GM23248 (cell line): ENCODE measurements around the gene TTI1. TPM values are rescaled to one million over a fixed set of nuclear protein-coding genes. Genes with fewer than 3 reads are reported as not detected.

ENCODE experiments used
- DNase-seq: peaks from one replicate; pipeline ENCODE4 v3.0.0-alpha.2; 2015
- H2AFZ ChIP-seq: fragments of 200-600 bp; sonication (generic); 2 replicates; pipeline ENCODE4 v1.6.1; 2016; ENCODE audit warnings: antibody characterized with exemption
- H3F3A ChIP-seq: fragments of 200-600 bp; sonication (generic); 2 replicates; pipeline ENCODE4 v1.6.1; 2016; ENCODE audit warnings: mild to moderate bottlenecking, antibody characterized with exemption, mixed run types; ENCODE audit not compliant: insufficient read depth
- H3K27ac ChIP-seq: fragments of 200-600 bp; sonication (generic); 2 replicates; pipeline ENCODE4 v1.5.1; 2016; ENCODE audit warnings: mild to moderate bottlenecking
- H3K27me3 ChIP-seq: fragments of 200-600 bp; sonication (generic); replicated peaks from 2 replicates; pipeline ENCODE4 v1.6.1; 2016; ENCODE audit warnings: mild to moderate bottlenecking; ENCODE audit not compliant: insufficient read depth
- H3K36me3 ChIP-seq: fragments of 200-600 bp; sonication (generic); 2 replicates; pipeline ENCODE4 v1.6.1; 2016; ENCODE audit warnings: low read depth, mild to moderate bottlenecking
- H3K4me1 ChIP-seq: fragments of 200-600 bp; sonication (generic); 2 replicates; pipeline ENCODE4 v1.6.1; 2016; ENCODE audit warnings: mild to moderate bottlenecking; ENCODE audit not compliant: insufficient read depth
- H3K4me2 ChIP-seq: fragments of 200-600 bp; sonication (generic); one replicate; pipeline ENCODE4 v1.6.1; 2016; ENCODE audit warnings: mild to moderate bottlenecking; ENCODE audit not compliant: unreplicated experiment
- H3K4me3 ChIP-seq: fragments of 200-600 bp; sonication (generic); 2 replicates; pipeline ENCODE4 v1.5.1; 2016; ENCODE audit warnings: mild to moderate bottlenecking
- H3K79me2 ChIP-seq: fragments of 200-600 bp; sonication (generic); 2 replicates; pipeline ENCODE4 v1.6.1; 2016; ENCODE audit warnings: mild to moderate bottlenecking; ENCODE audit not compliant: insufficient read depth
- H3K9ac ChIP-seq: fragments of 200-600 bp; sonication (generic); 2 replicates; pipeline ENCODE4 v1.6.1; 2016; ENCODE audit warnings: mild to moderate bottlenecking
- H3K9me2 ChIP-seq: fragments of 200-600 bp; sonication (generic); 2 replicates; pipeline ENCODE4 v1.6.1; 2016; ENCODE audit warnings: mixed run types, mild to moderate bottlenecking, moderate library complexity; ENCODE audit not compliant: insufficient read depth
- H3K9me3 ChIP-seq: fragments of 200-600 bp; sonication (generic); one replicate; pipeline ENCODE4 v1.6.1; 2017; ENCODE audit warnings: low read depth
- H4K20me1 ChIP-seq: fragments of 200-600 bp; sonication (generic); 2 replicates; pipeline ENCODE4 v1.6.0; 2016; ENCODE audit not compliant: insufficient read depth
- EZH2 ChIP-seq: fragments of 200-600 bp; sonication (generic); IDR thresholded peaks from 2 replicates; pipeline ENCODE4 v1.6.1; 2018; ENCODE audit warnings: antibody characterized with exemption, mild to moderate bottlenecking; ENCODE audit not compliant: insufficient read depth, poor library complexity, severe bottlenecking
- EZH2phosphoT487 ChIP-seq: fragments of 200-600 bp; sonication (generic); IDR thresholded peaks from 2 replicates; pipeline ENCODE4 v1.6.1; 2018; ENCODE audit warnings: antibody characterized with exemption, moderate library complexity, mild to moderate bottlenecking, low read depth; ENCODE audit not compliant: insufficient read depth
- WGBS, 2 experiments: methylation state at CpG; one replicate each; pipeline ENCODE4 v1.1.6; 2015 to 2017; ENCODE audit warnings: low lambda C conversion rate in 2 of 2, low coverage in 1 of 2; ENCODE audit errors: missing lambda C conversion rate in 2 of 2; 5-methylcytosine and 5-hydroxymethylcytosine counted together
- in situ Hi-C: fragments of 300-500 bp; cut with MboI; formaldehyde crosslinking; loops from 2 replicates; pipeline ENCODE4 v1.15.0; 2020
- polyA plus RNA-seq: library from polyadenylated mRNA; unstranded; fragments of >200 nt; fragmentation: Nextera tagmentation; extraction: Ambion mirVana; gene quantifications from 2 replicates; pipeline ENCODE4 v1.2.1, GENCODE V29; 2016
- total RNA-seq: library from RNA; depleted of rRNA; stranded (reverse); fragments of >200 nt; shearing (Covaris generic); gene quantifications from 2 replicates; pipeline ENCODE4 v1.2.3, GENCODE V29; 2014

The TTI1 gene
- total and polyA plus RNA-seq, 2 experiments from 2014 or later, result 12.1 to 12.2 TPM

DNA sequence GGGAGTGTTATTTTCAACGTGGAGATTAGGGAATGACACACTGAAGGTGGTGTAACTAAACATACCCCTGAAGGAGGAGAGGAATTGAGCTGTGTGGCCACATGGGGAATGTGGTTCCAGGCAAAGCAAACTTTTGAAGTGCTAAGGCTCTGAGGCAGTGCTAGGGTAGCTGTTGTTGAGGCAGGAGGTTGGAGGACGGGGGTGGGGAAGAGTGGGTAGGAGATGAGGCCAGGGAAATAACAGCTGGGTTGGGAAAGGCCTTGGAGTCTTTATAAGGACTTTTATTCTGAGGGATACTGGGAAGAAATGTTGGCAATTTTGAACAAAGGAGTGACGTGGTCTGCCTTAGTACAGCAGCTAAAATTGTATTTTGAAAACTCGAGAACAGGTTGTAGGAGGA lies 13.3 kb upstream of the TTI1 start:
- Histone ChIP-seq H3K9ac (no peak overlapping the region), H4K20me1 (peaks cover 17% of the 10 kb centered on the region; the same call in 1 of the 2 replicates), H3K4me1 (peaks cover 40% of the 10 kb centered on the region), H3K4me2 (no peak overlapping the region), H3K9me3 (no peaks in the 10 kb centered on the region), H2AFZ (no peak overlapping the region), H3K27me3 (no peaks in the 10 kb centered on the region), H3K79me2 (peaks cover 73% of the 10 kb centered on the region), H3K4me3 (no peak overlapping the region), H3K36me3 (peaks cover 4% of the 10 kb centered on the region; the same call in 1 of the 2 replicates), H3F3A (peaks cover 64% of the 10 kb centered on the region), H3K9me2 (no peaks in the 10 kb centered on the region), H3K27ac (no peak overlapping the region)
- TF ChIP-seq EZH2 (no peak), EZH2phosphoT487 (no peak)
- WGBS, 2 experiments, result 67 to 71% methylated on average over 4 of the region's 4 CpGs
- DNase-seq, result no peak
- in situ Hi-C loops, result no loop called here

DNA sequence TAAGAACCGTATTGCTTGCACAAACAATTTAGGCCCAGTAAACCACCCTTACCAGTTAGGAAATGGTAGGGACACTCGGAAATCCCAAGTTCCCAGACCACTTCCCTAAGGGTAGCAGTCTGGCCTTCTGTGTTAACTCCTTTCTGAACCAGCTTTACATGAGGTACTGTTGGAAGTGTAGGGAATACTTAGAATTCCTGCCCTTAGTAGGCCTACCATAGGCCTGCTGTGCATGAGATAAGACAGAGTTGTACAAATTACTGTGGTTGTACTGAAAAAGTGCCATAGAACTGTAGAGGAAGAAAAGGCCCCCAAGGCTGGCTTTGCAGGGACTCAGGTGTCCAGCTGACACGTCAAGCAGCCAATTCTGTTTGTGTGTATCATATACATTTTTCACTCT lies 11.4 kb upstream of the TTI1 start:
- Histone ChIP-seq H3K27ac (no peak overlapping the region), H3K27me3 (no peaks in the 10 kb centered on the region), H3K4me3 (no peak overlapping the region), H2AFZ (no peak overlapping the region), H3K36me3 (peaks cover 18% of the 10 kb centered on the region), H3K9me3 (no peaks in the 10 kb centered on the region), H3K79me2 (peaks cover 86% of the 10 kb centered on the region), H3F3A (peaks cover 46% of the 10 kb centered on the region), H3K9ac (no peak overlapping the region), H3K9me2 (no peaks in the 10 kb centered on the region), H3K4me1 (peaks cover 22% of the 10 kb centered on the region), H4K20me1 (peaks cover 11% of the 10 kb centered on the region; the same call in 1 of the 2 replicates), H3K4me2 (no peak overlapping the region)
- TF ChIP-seq EZH2, result no peak
- no peak for TF ChIP-seq EZH2phosphoT487
- 98 to 100% methylated on average over 3 of the region's 3 CpGs for WGBS, 2 experiments
- no peak for DNase-seq
- in situ Hi-C loops, result no loop called here

GRCh38 chr20:38043512-38044300 lies 10.4 kb upstream of the TTI1 start:
- DNase-seq, result peak; percentile 91
- Histone ChIP-seq H2AFZ (no peak overlapping the region), H3F3A (peaks cover 43% of the 10 kb centered on the region), H3K4me1 (peaks cover 20% of the 10 kb centered on the region; the same call in 1 of the 2 replicates), H3K4me2 (no peak overlapping the region), H3K27ac (peak overlapping the region; percentile 70), H3K4me3 (no peak overlapping the region), H3K36me3 (peaks cover 18% of the 10 kb centered on the region), H3K27me3 (no peaks in the 10 kb centered on the region), H3K79me2 (peaks cover 87% of the 10 kb centered on the region), H4K20me1 (peaks cover 11% of the 10 kb centered on the region; the same call in 1 of the 2 replicates), H3K9me2 (no peaks in the 10 kb centered on the region), H3K9ac (no peak overlapping the region), H3K9me3 (no peaks in the 10 kb centered on the region)
- in situ Hi-C loops, result no loop called here
- no peak for TF ChIP-seq EZH2
- TF ChIP-seq EZH2phosphoT487, result no peak
- 65 to 66% methylated on average over 10 of the region's 10 CpGs for WGBS, 2 experiments

GRCh38 chr20:38040276-38040675 lies 7.0 kb upstream of the TTI1 start:
- no peaks in the 10 kb centered on the region for H3K9me3 ChIP-seq
- TF ChIP-seq EZH2 (no peak), EZH2phosphoT487 (no peak)
- WGBS, 2 experiments, result 93 to 97% methylated on average over 1 of the region's 1 CpG
- no peak overlapping the region for H3K9ac ChIP-seq
- H4K20me1 ChIP-seq, result peaks cover 6% of the 10 kb centered on the region; the same call in 1 of the 2 replicates
- no peak overlapping the region for H2AFZ ChIP-seq
- no peaks in the 10 kb centered on the region for H3K9me2 ChIP-seq
- H3F3A ChIP-seq, result peaks cover 30% of the 10 kb centered on the region
- no peak overlapping the region for H3K4me3 ChIP-seq
- H3K4me1 ChIP-seq, result peaks cover 14% of the 10 kb centered on the region; the same call in 1 of the 2 replicates
- in situ Hi-C loops, result no loop called here
- H3K79me2 ChIP-seq, result peaks cover 87% of the 10 kb centered on the region
- no peak for DNase-seq
- no peaks in the 10 kb centered on the region for H3K27me3 ChIP-seq
- H3K4me2 ChIP-seq, result no peak overlapping the region
- H3K27ac ChIP-seq, result no peak overlapping the region
- H3K36me3 ChIP-seq, result peaks cover 20% of the 10 kb centered on the region
